ENCODE results near the gene PMM1. TPM values are rescaled to one million over a fixed set of nuclear protein-coding genes. Genes with fewer than 3 reads are reported as not detected.

Gene PMM1
- total and polyA plus RNA-seq, 2 of the 13 experiments (the other 11 are each of a cell fraction or from before 2014, with no cell fraction given): 17.8 to 95.6 TPM

GRCh38 chr22:41621099-41621910 is 31.7 kb upstream of the PMM1 start, which contains the start of gene XRCC6 (continued):
- TF ChIP-seq, protein P1, sequence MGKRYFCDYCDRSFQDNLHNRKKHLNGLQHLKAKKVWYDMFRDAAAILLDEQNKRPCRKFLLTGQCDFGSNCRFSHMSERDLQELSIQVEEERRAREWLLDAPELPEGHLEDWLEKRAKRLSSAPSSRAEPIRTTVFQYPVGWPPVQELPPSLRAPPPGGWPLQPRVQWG (CRISPR knock-in tag; IDR thresholded peaks at IDR 0.05; ENCODE audit: borderline replicate concordance, low read depth): no peak
- no peak for TF ChIP-seq SMAD3 (CRISPR knock-in tag; IDR thresholded peaks at IDR 0.05)
- TF ChIP-seq BCL6 (CRISPR knock-in tag; IDR thresholded peaks at IDR 0.05): no peak
- no peak for TF ChIP-seq FIP1L1 (IDR thresholded peaks at IDR 0.05; ENCODE audit: borderline replicate concordance, insufficient read depth, low read depth, low read length)
- TF ChIP-seq, protein P2, sequence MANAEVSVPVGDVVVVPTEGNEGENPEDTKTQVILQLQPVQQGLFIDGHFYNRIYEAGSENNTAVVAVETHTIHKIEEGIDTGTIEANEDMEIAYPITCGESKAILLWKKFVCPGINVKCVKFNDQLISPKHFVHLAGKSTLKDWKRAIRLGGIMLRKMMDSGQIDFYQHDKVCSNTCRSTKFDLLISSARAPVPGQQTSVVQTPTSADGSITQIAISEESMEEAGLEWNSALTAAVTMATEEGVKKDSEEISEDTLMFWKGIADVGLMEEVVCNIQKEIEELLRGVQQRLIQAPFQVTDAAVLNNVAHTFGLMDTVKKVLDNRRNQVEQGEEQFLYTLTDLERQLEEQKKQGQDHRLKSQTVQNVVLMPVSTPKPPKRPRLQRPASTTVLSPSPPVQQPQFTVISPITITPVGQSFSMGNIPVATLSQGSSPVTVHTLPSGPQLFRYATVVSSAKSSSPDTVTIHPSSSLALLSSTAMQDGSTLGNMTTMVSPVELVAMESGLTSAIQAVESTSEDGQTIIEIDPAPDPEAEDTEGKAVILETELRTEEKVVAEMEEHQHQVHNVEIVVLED (CRISPR knock-in tag; IDR thresholded peaks at IDR 0.05; ENCODE audit: borderline replicate concordance): peak; percentile 99
- TF ChIP-seq ZNF761 (CRISPR knock-in tag; conservative IDR thresholded peaks at IDR 0.05): no peak
- no peak; the same call in 1 of the 2 replicates for TF ChIP-seq ARNT2 (CRISPR knock-in tag; IDR thresholded peaks at IDR 0.05; ENCODE audit: low read depth)
- no peak for TF ChIP-seq ZFP36L2 (CRISPR knock-in tag; IDR thresholded peaks at IDR 0.05)
- peak; percentile 47; the same call in 1 of the 2 replicates for TF ChIP-seq ISX (CRISPR knock-in tag; conservative IDR thresholded peaks at IDR 0.05)
- no peak for TF ChIP-seq ZNF136 (CRISPR knock-in tag; IDR thresholded peaks at IDR 0.05; ENCODE audit: low read depth)
- no peak for TF ChIP-seq RARG (CRISPR knock-in tag; IDR thresholded peaks at IDR 0.05; ENCODE audit: low read depth)
- TF ChIP-seq ZNF292 (CRISPR knock-in tag; IDR thresholded peaks at IDR 0.05; ENCODE audit: borderline replicate concordance, low read depth): no peak; the same call in 1 of the 2 replicates
- TF ChIP-seq ZSCAN25 (CRISPR knock-in tag; IDR thresholded peaks at IDR 0.05): peak; percentile 86
- no peak for TF ChIP-seq ZNF550 (CRISPR knock-in tag; IDR thresholded peaks at IDR 0.05; ENCODE audit: borderline replicate concordance)
- TF ChIP-seq HCFC1 (IDR thresholded peaks at IDR 0.05; ENCODE audit: low read depth, low read length): peak; percentile 2; the same call in 1 of the 2 replicates
- TF ChIP-seq ZNF383 (CRISPR knock-in tag; IDR thresholded peaks at IDR 0.05; ENCODE audit: borderline replicate concordance): no peak
- TF ChIP-seq NFKB2 (CRISPR knock-in tag; IDR thresholded peaks at IDR 0.05; ENCODE audit: borderline replicate concordance): peak; percentile 88; the same call in 1 of the 2 replicates
- TF ChIP-seq, protein P3, sequence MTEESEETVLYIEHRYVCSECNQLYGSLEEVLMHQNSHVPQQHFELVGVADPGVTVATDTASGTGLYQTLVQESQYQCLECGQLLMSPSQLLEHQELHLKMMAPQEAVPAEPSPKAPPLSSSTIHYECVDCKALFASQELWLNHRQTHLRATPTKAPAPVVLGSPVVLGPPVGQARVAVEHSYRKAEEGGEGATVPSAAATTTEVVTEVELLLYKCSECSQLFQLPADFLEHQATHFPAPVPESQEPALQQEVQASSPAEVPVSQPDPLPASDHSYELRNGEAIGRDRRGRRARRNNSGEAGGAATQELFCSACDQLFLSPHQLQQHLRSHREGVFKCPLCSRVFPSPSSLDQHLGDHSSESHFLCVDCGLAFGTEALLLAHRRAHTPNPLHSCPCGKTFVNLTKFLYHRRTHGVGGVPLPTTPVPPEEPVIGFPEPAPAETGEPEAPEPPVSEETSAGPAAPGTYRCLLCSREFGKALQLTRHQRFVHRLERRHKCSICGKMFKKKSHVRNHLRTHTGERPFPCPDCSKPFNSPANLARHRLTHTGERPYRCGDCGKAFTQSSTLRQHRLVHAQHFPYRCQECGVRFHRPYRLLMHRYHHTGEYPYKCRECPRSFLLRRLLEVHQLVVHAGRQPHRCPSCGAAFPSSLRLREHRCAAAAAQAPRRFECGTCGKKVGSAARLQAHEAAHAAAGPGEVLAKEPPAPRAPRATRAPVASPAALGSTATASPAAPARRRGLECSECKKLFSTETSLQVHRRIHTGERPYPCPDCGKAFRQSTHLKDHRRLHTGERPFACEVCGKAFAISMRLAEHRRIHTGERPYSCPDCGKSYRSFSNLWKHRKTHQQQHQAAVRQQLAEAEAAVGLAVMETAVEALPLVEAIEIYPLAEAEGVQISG (CRISPR knock-in tag; IDR thresholded peaks at IDR 0.05): peak; percentile 58
- no peak for TF ChIP-seq ZNF180 (CRISPR knock-in tag; IDR thresholded peaks at IDR 0.05; ENCODE audit: borderline replicate concordance, low read depth)
- TF ChIP-seq ATF7-NPFF (CRISPR knock-in tag; IDR thresholded peaks at IDR 0.05; ENCODE audit: low read depth): peak; percentile 60
- TF ChIP-seq ATF7 (IDR thresholded peaks at IDR 0.05): peak; percentile 58
- no peak for TF ChIP-seq ATF7 (CRISPR knock-in tag; IDR thresholded peaks at IDR 0.05)
- TF ChIP-seq ESRRA (CRISPR knock-in tag; IDR thresholded peaks at IDR 0.05; ENCODE audit: low read depth): peak; percentile 46
- TF ChIP-seq ZBTB7A (CRISPR knock-in tag; IDR thresholded peaks at IDR 0.05): peak; percentile 59; the same call in 1 of the 2 replicates

Measured in HepG2 (cell line).